Activated naive CD4-positive, alpha-beta T cell treated with anti-CD3 and anti-CD28 coated beads, Interleukin-2, amount 50 U/mL, for 24 hours (primary cell): ENCODE measurements around the gene LMCD1.

ENCODE experiments used
- H3K27ac Mint-ChIP-seq: one replicate; pipeline ENCODE4 v1.8.0; 2021; ENCODE audit warnings: mild to moderate bottlenecking, mixed read lengths
- H3K27me3 Mint-ChIP-seq: one replicate; pipeline ENCODE4 v1.8.0; 2021; ENCODE audit warnings: mixed read lengths
- H3K36me3 Mint-ChIP-seq: one replicate; pipeline ENCODE4 v1.8.0; 2021; ENCODE audit warnings: mixed read lengths
- H3K4me1 Mint-ChIP-seq: one replicate; pipeline ENCODE4 v1.8.0; 2021; ENCODE audit warnings: mixed read lengths
- H3K4me3 Mint-ChIP-seq: one replicate; pipeline ENCODE4 v1.8.0; 2021; ENCODE audit warnings: mild to moderate bottlenecking, mixed read lengths
- H3K9me3 Mint-ChIP-seq: one replicate; pipeline ENCODE4 v1.8.0; 2021; ENCODE audit warnings: mixed read lengths

Gene LMCD1

DNA sequence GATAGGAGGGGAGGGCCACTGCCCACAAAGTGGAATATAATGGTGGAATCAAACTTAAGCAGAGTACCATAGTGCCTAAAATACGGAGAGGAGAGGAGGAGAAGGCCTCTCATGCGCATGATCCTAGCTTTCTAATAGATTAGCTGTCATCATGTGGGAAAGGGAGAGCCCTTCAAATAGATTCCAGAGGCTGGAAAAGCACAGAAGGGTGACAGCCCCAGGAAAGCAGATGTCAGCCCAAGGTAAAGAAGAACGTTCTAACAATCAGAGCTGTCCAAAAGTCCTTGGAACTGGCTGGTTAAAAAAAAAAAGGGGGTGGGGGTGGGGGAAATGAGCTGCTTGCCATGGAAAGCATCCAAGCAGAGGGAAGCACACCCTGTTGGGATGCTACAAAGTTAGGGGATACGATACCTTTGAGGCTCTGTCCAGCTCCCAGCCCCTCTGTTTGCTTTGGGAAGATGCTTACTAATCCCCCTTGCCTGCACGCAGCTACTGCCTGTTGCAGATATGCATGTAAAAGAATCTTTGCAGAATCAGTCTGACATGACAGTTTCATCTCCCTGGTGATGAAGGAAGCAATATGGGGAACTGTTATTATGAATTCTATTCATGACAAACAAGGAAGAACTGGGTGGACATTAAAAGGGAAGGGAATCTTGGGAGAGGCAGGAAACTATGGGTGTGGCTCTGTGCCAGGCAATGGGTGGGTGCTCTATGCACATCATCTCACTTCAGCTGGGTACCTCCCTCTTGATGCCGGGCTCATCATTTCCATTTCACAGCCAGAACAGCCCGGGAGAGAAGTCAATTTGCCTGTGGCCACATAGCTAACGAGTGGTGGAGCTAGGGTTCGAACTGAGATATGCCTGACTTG lies 10.1 kb upstream of the LMCD1 start:
- no peaks in the 10 kb centered on the region for H3K9me3 Mint-ChIP-seq
- peaks cover 9% of the 10 kb centered on the region for H3K27me3 Mint-ChIP-seq
- no peak overlapping the region for H3K4me3 Mint-ChIP-seq
- H3K27ac Mint-ChIP-seq: no peak overlapping the region
- no peaks in the 10 kb centered on the region for H3K4me1 Mint-ChIP-seq
- no peaks in the 10 kb centered on the region for H3K36me3 Mint-ChIP-seq

DNA sequence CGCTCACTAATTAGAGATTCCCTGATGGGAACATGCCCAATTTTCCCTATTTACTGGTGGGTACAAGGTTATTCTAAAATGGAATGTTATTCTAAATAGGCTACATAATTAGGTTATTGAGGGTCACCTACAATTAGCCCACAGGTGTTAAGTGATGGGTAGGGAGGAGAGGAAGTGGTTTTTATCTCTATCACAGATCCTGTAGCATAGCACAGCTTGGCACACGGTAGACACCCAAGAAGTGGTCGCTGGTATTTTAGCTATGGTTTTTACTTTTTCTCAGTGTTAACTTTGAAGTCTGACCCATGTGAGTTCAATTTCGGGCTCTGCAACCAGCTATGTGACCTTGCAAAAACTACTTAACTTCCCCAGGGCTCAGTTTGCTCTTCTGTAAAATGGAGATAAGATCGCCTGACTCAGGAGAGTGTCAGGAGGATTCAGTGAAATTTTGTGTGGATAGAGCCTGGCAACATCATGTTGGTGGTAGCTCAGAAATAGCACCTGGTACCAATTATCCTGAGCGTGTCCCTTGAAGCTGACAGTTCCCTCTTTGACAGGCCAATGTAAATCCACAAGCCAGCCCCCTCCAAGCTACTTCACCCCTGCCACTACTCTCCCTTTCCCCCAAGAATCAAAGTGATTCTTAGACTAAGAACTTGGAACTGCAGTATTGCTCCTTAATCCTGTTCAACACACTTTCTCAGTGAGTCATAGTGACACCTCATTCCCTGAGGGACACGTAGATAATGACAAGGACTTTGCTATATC lies 8.7 kb upstream of the LMCD1 start:
- no peaks in the 10 kb centered on the region for H3K4me1 Mint-ChIP-seq
- H3K27me3 Mint-ChIP-seq: peaks cover 9% of the 10 kb centered on the region
- no peaks in the 10 kb centered on the region for H3K9me3 Mint-ChIP-seq
- H3K36me3 Mint-ChIP-seq: no peaks in the 10 kb centered on the region
- H3K4me3 Mint-ChIP-seq: no peak overlapping the region
- no peak overlapping the region for H3K27ac Mint-ChIP-seq

DNA sequence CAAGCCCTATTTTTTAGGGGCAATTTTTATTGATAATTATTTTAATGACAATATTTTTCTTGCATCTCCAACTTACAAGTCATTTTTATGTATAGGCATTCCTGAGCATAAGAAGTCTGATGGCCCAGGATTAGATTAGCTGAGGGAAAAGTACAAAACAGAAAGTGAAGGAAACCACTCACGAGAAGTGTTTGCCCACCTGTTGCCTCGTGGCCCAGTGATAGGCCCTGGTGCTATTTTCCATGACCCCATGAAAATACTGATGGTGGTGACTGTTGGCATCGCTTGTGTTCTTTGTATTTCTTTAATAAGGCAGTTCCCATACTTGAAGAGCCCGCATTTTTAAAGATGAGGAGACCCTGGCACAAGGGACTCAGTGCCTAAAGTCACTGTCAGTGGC lies 7.9 kb upstream of the LMCD1 start:
- Mint-ChIP-seq H3K36me3 (no peaks in the 10 kb centered on the region), H3K27ac (no peak overlapping the region), H3K4me1 (no peaks in the 10 kb centered on the region), H3K27me3 (peaks cover 9% of the 10 kb centered on the region), H3K9me3 (no peaks in the 10 kb centered on the region), H3K4me3 (no peak overlapping the region)

DNA sequence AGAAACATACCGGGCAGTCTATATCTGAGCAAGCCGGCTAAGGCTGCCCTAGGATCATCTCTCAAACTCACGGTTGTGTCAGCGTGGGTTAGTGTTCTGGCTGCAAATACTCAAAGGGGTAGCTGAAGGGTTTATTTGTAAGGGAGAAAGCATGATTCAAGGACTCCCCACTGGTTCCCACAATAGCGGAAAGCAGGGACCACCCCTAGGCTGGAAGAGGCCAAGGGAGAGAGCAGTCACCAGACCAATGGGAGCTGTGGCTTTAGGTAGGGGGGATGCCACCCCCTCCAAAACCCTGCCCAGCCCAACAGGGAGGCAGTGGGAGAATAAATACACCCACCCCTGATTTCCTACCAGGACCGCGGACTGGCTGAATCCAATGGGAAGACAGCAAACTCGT lies 7.3 kb upstream of the LMCD1 start:
- H3K36me3 Mint-ChIP-seq: no peaks in the 10 kb centered on the region
- no peaks in the 10 kb centered on the region for H3K4me1 Mint-ChIP-seq
- H3K27me3 Mint-ChIP-seq: peaks cover 9% of the 10 kb centered on the region
- H3K9me3 Mint-ChIP-seq: no peaks in the 10 kb centered on the region
- H3K4me3 Mint-ChIP-seq: no peak overlapping the region
- H3K27ac Mint-ChIP-seq: no peak overlapping the region

DNA sequence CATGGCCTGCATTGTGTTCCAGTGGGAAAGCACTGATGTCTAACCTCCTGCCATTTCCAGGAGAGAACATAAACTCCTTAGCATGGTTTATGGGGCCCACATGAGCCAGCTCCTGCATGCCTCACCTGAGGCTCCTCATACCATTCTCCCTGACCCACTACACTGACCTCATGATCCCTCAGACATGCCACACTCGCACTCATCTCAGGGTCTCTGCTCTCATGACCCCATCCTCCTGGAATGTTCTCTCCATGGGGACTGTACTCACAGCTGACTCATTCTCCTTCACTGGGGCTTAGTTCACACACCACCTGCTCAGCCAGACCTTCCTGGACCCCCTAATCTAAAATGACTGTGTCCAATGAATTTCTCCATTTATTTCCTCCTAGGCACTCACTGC lies 4.0 kb upstream of the LMCD1 start:
- no peak overlapping the region for H3K4me3 Mint-ChIP-seq
- no peaks in the 10 kb centered on the region for H3K9me3 Mint-ChIP-seq
- H3K27ac Mint-ChIP-seq: no peak overlapping the region
- peaks cover 11% of the 10 kb centered on the region for H3K27me3 Mint-ChIP-seq
- H3K36me3 Mint-ChIP-seq: no peaks in the 10 kb centered on the region
- peaks cover 10% of the 10 kb centered on the region for H3K4me1 Mint-ChIP-seq

DNA sequence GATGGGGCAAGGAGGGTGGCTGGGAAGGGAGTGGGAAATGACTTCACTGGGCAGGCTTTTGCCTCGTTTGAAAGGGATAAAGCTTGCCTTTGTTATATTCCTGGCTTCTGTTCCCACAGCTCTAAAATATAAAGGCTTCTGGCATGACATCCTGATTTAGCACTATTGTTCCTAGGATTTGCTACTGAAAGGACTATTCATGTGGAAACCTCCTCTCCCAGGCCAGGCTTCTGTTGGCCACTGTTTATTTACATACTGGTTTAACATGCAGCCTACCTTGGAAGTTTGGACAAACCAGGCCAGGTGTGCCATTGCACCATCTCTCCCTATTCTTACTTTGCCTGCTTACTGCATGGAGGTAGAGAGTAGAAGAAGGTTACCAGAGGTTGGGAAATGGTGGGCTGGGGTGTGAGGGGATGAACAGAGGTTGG lies 2.4 kb upstream of the LMCD1 start:
- Mint-ChIP-seq H3K4me3 (no peak overlapping the region), H3K4me1 (peaks cover 10% of the 10 kb centered on the region), H3K27ac (no peak overlapping the region), H3K27me3 (peaks cover 6% of the 10 kb centered on the region), H3K36me3 (no peaks in the 10 kb centered on the region), H3K9me3 (no peaks in the 10 kb centered on the region)

DNA sequence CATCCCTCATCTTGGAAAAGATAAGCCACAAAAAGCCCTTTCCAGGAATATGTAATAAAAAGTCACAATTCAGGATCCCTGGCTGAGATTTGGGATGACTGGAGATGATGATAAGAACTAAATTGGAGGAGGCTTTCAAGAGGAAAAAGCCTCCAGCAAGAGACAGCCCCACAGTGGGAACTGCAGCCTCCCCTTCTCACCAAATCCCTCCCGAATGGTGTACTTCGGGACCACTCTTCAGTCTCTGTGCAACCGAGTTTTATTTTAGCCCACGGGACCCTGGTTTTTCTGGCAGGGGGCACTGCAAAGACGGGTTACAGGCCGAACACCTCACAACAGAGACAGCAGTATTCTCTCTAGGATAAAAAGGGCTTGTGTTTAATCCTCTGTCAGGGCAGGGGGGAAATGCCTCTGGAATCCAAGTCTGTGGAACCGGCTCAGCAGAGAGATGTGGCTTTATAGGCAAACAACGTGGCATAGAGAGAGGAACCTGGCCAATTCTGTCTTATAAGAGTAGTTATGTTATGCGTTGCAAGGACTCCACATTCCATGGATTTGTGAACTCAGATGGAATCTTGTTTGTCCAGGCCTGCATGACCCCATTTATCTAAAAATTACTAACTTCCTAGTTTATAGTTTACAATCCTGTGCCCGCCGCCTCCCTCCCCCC lies 1.2 kb upstream of the LMCD1 start:
- Mint-ChIP-seq H3K9me3 (no peaks in the 10 kb centered on the region), H3K4me3 (no peak overlapping the region), H3K27me3 (peaks cover 4% of the 10 kb centered on the region), H3K4me1 (peaks cover 10% of the 10 kb centered on the region), H3K36me3 (no peaks in the 10 kb centered on the region), H3K27ac (no peak overlapping the region)

DNA sequence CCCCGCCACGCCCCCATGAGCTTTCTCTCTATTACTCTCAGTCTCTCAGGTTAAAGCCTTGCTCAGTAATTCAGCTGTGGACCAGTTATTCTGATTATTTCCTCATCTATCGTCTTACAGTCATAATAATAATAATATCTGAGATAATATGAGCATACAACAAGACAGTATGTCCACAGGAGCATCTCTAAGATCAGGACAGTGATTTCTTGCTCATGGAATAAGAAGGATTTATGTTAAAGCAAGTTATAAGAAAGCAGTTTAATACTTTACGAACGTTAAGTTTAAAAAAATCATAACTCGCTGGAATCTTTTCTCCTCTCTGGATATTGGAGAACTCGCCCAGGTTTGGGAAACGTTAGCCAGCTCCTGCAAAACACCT lies 643 bp upstream of the LMCD1 start:
- H3K27me3 Mint-ChIP-seq: peaks cover 7% of the 10 kb centered on the region
- H3K36me3 Mint-ChIP-seq: no peaks in the 10 kb centered on the region
- no peak overlapping the region for H3K27ac Mint-ChIP-seq
- peaks cover 10% of the 10 kb centered on the region for H3K4me1 Mint-ChIP-seq
- H3K9me3 Mint-ChIP-seq: no peaks in the 10 kb centered on the region
- peak overlapping the region; percentile 85 for H3K4me3 Mint-ChIP-seq

DNA sequence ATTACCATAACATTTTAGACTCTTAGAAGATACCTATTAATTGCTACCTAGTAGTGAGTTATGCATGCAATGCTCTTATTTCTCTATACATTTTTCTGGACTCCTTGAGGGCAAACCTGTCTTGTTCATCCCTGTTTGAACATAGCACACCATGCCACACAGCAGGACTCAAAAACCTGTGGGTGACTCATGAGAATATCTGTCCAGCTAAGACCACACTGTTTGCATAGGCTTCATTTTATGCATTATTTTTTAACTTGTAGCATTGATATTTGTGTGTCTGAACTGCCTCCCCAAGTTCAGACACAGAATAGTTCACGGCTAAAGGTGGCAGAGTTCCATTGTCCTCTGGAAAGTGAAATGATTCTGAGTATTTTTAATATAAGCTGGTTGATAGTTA lies 1.8 kb downstream of the LMCD1 start:
- Mint-ChIP-seq H3K27ac (no peak overlapping the region), H3K27me3 (peaks cover 7% of the 10 kb centered on the region), H3K9me3 (no peaks in the 10 kb centered on the region), H3K36me3 (no peaks in the 10 kb centered on the region), H3K4me3 (no peak overlapping the region), H3K4me1 (peaks cover 10% of the 10 kb centered on the region)

DNA sequence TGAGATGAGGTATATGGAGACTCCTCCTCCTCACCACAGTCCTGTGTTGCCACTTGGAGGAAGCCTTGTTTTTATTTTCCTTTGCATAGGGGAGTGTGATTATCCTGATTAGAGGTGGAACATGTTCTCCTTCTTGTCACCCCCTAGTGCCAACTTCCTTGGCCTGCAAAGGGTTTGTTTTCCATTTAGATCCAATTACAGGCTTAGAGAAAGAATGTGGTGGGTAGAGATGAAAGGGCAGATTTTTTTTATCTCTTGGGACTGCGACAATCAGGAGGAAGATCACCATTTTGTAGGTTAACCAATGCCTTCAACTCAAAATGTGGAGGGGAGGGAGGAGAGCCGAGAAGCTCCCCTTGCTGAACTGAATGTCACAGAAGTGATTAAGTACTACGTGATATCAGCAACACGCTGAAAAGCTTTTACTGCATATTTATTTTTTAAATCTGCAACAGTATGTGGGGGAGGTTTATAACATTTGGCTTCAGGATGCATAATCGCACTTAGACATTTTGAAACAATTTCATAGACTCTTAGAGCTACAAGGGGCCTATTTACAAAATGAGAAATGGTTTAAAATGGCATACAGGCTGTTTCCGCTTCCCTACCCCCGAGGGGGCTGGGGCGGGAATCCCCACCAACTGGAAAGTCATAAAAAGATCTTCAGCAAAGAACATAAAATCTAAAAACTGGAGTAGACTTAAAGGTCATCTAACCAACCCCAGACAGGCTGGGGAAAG lies 2.4 kb downstream of the LMCD1 start:
- no peaks in the 10 kb centered on the region for H3K36me3 Mint-ChIP-seq
- H3K4me3 Mint-ChIP-seq: no peak overlapping the region
- H3K4me1 Mint-ChIP-seq: peaks cover 10% of the 10 kb centered on the region
- H3K9me3 Mint-ChIP-seq: no peaks in the 10 kb centered on the region
- peaks cover 7% of the 10 kb centered on the region for H3K27me3 Mint-ChIP-seq
- no peak overlapping the region for H3K27ac Mint-ChIP-seq

DNA sequence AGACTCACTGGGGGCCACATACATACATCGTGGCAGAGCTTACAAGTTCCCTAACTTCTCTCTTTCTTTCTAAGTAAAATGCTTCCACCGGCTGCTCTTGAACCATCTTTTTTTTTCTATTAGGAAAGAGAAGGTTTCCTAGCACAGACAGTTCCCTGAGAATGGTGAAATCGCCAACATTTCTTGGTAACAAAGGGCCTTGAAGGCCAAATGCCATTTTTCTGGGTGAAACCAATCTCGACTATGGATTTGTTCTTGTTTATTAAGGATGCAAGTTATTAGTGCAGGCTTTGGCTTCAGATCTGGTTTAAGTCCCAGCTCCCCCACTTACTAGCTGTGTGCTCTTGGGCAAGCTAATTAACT lies 3.0 kb downstream of the LMCD1 start:
- no peaks in the 10 kb centered on the region for H3K36me3 Mint-ChIP-seq
- H3K4me1 Mint-ChIP-seq: peaks cover 10% of the 10 kb centered on the region
- no peak overlapping the region for H3K4me3 Mint-ChIP-seq
- H3K27ac Mint-ChIP-seq: no peak overlapping the region
- H3K9me3 Mint-ChIP-seq: no peaks in the 10 kb centered on the region
- H3K27me3 Mint-ChIP-seq: peaks cover 7% of the 10 kb centered on the region

DNA sequence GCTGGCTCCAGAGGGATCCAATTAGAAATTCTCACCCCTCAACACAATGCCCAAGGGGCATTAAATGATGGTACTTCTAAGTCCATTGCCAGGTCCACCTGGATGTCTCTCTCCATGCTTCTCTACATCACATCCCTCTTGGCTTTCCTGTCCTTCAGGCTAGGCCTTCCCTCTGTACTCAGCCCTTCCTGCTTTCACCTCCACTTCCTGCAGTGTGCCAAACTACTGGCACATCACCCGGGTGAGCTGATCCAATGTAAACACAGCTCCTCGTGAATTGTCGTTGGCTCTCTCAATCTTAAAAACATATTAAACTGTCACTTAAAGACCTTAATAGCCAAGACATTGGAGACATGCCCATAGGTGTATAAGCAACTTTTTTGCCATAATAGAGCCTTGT lies 4.0 kb downstream of the LMCD1 start:
- Mint-ChIP-seq H3K27ac (no peak overlapping the region), H3K4me3 (no peak overlapping the region), H3K4me1 (peaks cover 10% of the 10 kb centered on the region), H3K27me3 (peaks cover 5% of the 10 kb centered on the region), H3K36me3 (no peaks in the 10 kb centered on the region), H3K9me3 (no peaks in the 10 kb centered on the region)

DNA sequence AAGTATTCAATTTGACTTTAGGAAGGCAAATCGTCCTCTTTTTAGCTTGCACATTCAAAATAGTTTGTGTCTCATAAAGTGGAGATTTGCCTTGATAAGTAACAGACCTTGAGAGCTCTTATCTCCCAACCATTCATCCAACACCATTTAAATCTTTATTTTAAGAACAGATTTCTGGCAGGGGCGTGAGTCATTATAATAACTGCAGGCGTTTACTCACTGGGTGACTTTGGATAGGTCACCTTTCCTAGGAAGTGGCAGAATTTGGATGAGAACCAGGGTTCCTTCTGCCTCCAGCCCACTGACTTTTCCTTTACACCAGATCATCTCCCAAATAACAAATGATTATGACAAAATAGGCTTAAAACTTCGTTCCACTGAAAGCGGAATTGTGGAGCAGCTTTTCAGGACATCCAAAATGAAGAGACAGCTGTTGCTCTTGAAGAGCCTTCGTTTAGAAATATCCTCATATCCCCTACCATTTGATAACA lies 5.0 kb downstream of the LMCD1 start:
- no peaks in the 10 kb centered on the region for H3K9me3 Mint-ChIP-seq
- H3K27ac Mint-ChIP-seq: no peak overlapping the region
- H3K27me3 Mint-ChIP-seq: peaks cover 5% of the 10 kb centered on the region
- no peaks in the 10 kb centered on the region for H3K36me3 Mint-ChIP-seq
- no peak overlapping the region for H3K4me3 Mint-ChIP-seq
- peaks cover 4% of the 10 kb centered on the region for H3K4me1 Mint-ChIP-seq

DNA sequence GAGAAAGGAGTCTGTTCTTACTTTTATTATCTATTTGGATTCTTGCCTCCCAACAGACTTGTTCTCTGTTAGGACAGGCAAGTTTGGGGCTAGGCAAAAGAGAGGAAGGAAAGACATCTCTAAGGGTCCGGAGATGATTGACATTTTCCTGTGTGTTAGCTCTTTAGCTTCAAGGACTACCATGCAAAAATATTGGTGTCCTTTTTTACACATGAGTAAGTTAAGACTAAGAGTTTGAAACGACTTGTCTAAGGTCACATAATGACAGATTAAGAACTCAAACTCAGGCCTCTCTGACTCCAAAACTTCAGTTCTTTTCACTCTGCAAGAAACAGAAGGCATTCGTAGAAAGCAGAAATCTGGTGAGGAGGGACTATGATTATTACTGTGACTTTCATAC lies 5.9 kb downstream of the LMCD1 start:
- Mint-ChIP-seq H3K27me3 (peaks cover 3% of the 10 kb centered on the region), H3K27ac (no peak overlapping the region), H3K4me1 (no peaks in the 10 kb centered on the region), H3K36me3 (no peaks in the 10 kb centered on the region), H3K4me3 (no peak overlapping the region), H3K9me3 (no peaks in the 10 kb centered on the region)

DNA sequence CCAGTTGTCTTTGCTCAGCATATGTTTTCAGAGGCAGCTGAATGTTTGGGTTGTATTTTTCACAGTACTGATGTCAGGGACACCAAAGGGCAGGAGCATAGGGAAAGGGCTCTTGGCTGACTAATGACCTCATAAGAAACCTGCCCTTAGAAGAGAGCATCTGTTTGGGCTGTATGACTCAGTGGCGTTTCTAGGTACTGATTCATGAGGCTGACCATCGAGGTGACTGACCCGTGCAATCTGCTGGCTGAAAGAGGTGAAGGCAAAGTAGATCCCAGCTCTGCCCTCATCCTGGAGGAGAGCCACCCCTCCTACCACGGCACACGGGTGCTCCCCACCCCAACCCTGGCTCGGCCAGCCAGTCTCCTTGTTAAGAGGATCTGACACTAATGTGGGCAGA lies 8.3 kb downstream of the LMCD1 start:
- Mint-ChIP-seq H3K4me3 (no peak overlapping the region), H3K36me3 (peaks cover 1% of the 10 kb centered on the region), H3K4me1 (no peaks in the 10 kb centered on the region), H3K27ac (no peak overlapping the region), H3K27me3 (peaks cover 7% of the 10 kb centered on the region), H3K9me3 (no peaks in the 10 kb centered on the region)
